Bronchial epithelial cell (primary cell): Measurements from ENCODE around the gene NT5M. TPM values are rescaled to one million over a fixed set of nuclear protein-coding genes. Genes with fewer than 3 reads are reported as not detected.

ENCODE experiments used
- DNase-seq: peaks from one replicate; pipeline ENCODE4 v3.0.0-alpha.2; 2010; ENCODE audit warnings: low read depth
- FAIRE-seq: peaks from 2 replicates; lab custom pipeline; 2011; peaks lifted over from hg19 to GRCh38; lab: Jason Lieb, UNC
- H3K27me3 ChIP-seq: 2 replicates; pipeline ENCODE4 v1.5.1; 2011; ENCODE audit warnings: low read length; ENCODE audit not compliant: control insufficient read depth, insufficient read depth
- H3K36me3 ChIP-seq: 2 replicates; pipeline ENCODE4 v1.5.1; 2011; ENCODE audit warnings: low read length; ENCODE audit not compliant: control insufficient read depth, insufficient read depth
- H3K4me3 ChIP-seq: 2 replicates; pipeline ENCODE4 v1.5.1; 2011; ENCODE audit warnings: mild to moderate bottlenecking, low read depth, low read length, control low read depth
- CTCF ChIP-seq: IDR thresholded peaks from 2 replicates; pipeline ENCODE4 v1.5.1; 2011; ENCODE audit warnings: mild to moderate bottlenecking, moderate library complexity, low read length, control low read depth, inconsistent platforms; ENCODE audit not compliant: insufficient read depth, severe bottlenecking
- total RNA-seq: library from RNA; depleted of rRNA; stranded (reverse); fragments of >200 nt; gene quantifications from 2 replicates; pipeline ENCODE4 v1.2.1, GENCODE V29; 2014

Gene NT5M
- total RNA-seq, 1 donor from 2014 or later: 0.79 TPM

- FAIRE-seq: no peak
- no peaks in the 10 kb centered on the region for H3K36me3 ChIP-seq
- no peak overlapping the region for H3K4me3 ChIP-seq
- TF ChIP-seq CTCF: no peak
- H3K27me3 ChIP-seq: peaks cover 11% of the 10 kb centered on the region
- DNase-seq: no peak
Observed at GRCh38 chr17:17384961-17385360, 81.8 kb downstream of the NT5M start.

- FAIRE-seq: no peak
Observed at GRCh38 chr17:17385491-17385890, 82.3 kb downstream of the NT5M start.

GRCh38 chr17:17386094-17386800 lies 83.1 kb downstream of the NT5M start:
- Histone ChIP-seq H3K4me3 (no peak overlapping the region), H3K27me3 (peaks cover 5% of the 10 kb centered on the region), H3K36me3 (no peaks in the 10 kb centered on the region)
- no peak for DNase-seq
- TF ChIP-seq CTCF: no peak
- no peak for FAIRE-seq

More at GRCh38 chr17:17385491-17385890, 82.3 kb downstream of the NT5M start:
- DNase-seq: no peak
- peaks cover 7% of the 10 kb centered on the region for H3K27me3 ChIP-seq
- no peaks in the 10 kb centered on the region for H3K36me3 ChIP-seq
- TF ChIP-seq CTCF: no peak
- H3K4me3 ChIP-seq: no peak overlapping the region

DNA sequence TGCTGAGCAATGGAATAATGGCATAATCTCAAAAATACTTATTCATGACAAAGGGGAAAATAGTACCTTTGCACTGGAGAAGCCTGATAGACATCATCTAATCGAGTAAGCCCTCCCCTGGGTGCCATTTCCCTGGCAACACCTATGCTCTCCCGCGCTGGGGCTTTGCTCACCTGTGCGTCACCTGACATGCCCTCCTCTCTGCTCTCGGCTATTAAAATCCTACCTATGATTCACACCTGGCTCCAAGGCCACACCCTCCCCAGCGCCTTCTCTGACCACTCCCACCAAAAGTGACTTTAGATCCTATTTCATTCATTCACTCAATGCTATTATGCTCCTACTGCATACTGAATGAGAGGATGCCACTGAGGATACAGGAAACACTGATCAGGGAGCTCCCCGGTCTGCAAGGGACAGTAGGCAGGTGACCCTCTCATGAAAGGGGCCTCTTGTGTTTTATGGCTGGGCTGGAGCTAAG lies 83.9 kb downstream of the NT5M start:
- FAIRE-seq (peak; percentile 47), DNase-seq (peak; percentile 91)
- H3K36me3 ChIP-seq: no peaks in the 10 kb centered on the region
- peaks cover 2% of the 10 kb centered on the region for H3K27me3 ChIP-seq
- TF ChIP-seq CTCF: no peak
- no peak overlapping the region for H3K4me3 ChIP-seq

DNA sequence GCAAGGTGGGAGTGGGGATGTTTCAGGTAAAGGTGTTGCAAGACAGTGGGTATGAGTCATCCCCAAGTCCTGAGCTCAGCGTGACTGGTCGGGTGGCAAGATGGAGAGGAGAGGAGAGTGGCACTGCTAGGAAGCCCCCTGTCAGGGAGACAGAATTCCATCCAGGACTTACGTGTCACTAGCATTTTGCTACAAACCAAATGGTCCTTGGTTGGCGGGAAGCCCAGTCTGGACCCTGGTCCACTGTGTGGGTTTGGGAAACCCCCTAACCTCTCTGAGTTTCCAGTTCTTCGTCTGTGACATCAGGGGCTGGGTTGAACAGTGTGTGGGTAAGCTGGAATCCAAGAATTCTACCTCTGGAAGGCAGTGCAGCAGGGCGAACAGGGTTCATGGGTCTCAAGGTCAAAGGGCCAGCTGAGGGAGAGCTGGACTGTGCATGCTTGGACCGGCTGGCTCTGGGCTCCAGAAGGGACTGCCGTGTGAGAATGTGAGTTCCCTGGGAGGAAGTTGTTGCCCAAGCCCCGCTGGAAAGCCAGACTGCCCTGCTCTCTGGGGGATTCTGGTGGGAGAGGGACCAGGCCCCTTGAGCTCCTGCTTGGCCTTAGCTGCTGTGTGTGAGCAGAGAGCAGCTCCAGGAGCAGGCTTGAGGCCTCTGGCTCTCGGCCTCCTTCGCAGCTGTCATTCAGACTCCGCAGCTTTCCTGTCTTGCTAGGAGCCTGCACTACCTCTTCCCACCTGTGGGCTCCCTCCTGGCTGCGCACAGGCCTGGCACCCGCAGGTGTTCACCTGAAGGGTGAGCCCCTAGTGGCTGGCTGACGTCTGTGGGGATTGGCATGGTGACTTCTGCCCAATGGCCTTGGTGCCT lies 84.6 kb downstream of the NT5M start:
- FAIRE-seq (no peak), DNase-seq (peak; percentile 83)
- H3K27me3 ChIP-seq: peaks cover 2% of the 10 kb centered on the region
- H3K36me3 ChIP-seq: no peaks in the 10 kb centered on the region
- peak; percentile 82 for TF ChIP-seq CTCF
- H3K4me3 ChIP-seq: no peak overlapping the region
